Hematopoietic multipotent progenitor cell treated with erythropoietin and hydrocortisone succinate and interleukin-3 and kit ligand, for 8 days (in vitro differentiated cells): ENCODE results near the gene COL8A2.

Experiments
- DNase-seq: peaks from one replicate; pipeline ENCODE4 v3.0.0-alpha.2; 2015

COL8A2 gene

GRCh38 chr1:36109041-36109679, 15.9 kb downstream of the COL8A2 start:
- DNase-seq = no peak

- no peak for DNase-seq
Measured at GRCh38 chr1:36108314-36108713, 16.7 kb downstream of the COL8A2 start.

- DNase-seq = no peak
Measured at GRCh38 chr1:36107394-36107793, 17.6 kb downstream of the COL8A2 start.

GRCh38 chr1:36106269-36106668, 18.8 kb downstream of the COL8A2 start:
- no peak for DNase-seq

GRCh38 chr1:36101546-36101945, 23.5 kb downstream of the COL8A2 start:
- DNase-seq = no peak

- DNase-seq = peak; percentile 24
Measured at GRCh38 chr1:36100376-36100775, 24.6 kb downstream of the COL8A2 start.

GRCh38 chr1:36099681-36100341, 25.2 kb downstream of the COL8A2 start:
- DNase-seq = peak; percentile 71

- no peak for DNase-seq
Measured at GRCh38 chr1:36098650-36099365, 26.2 kb downstream of the COL8A2 start.

GRCh38 chr1:36097693-36098585, 27.1 kb downstream of the COL8A2 start:
- DNase-seq = no peak

- peak; percentile 31 for DNase-seq
Measured at GRCh38 chr1:36096500-36097432, 28.3 kb downstream of the COL8A2 start.

GRCh38 chr1:36095760-36096405, 29.1 kb downstream of the COL8A2 start:
- DNase-seq = no peak

GRCh38 chr1:36094621-36095061, 30.4 kb downstream of the COL8A2 start:
- no peak for DNase-seq

- DNase-seq = no peak
Measured at GRCh38 chr1:36093929-36094328, 31.1 kb downstream of the COL8A2 start.

GRCh38 chr1:36093226-36093625, 31.8 kb downstream of the COL8A2 start:
- no peak for DNase-seq

- no peak for DNase-seq
Measured at GRCh38 chr1:36092798-36093185, 32.2 kb downstream of the COL8A2 start.

GRCh38 chr1:36092166-36092797, 32.7 kb downstream of the COL8A2 start:
- no peak for DNase-seq

- DNase-seq = no peak
Measured at GRCh38 chr1:36091698-36092097, 33.3 kb downstream of the COL8A2 start.

GRCh38 chr1:36091141-36091540, 33.9 kb downstream of the COL8A2 start:
- no peak for DNase-seq

GRCh38 chr1:36089393-36090121, 35.5 kb downstream of the COL8A2 start:
- peak; percentile 10 for DNase-seq
